ENCODE data around the gene KDM2B. TPM values are rescaled to one million over a fixed set of nuclear protein-coding genes. Genes with fewer than 3 reads are reported as not detected.
"Not testable (repeated sequence)": the region's sequence is repeated elsewhere in the genome, so short reads cannot be mapped to it uniquely, and the experiment has no call there.

The KDM2B gene
- total RNA-seq, 1 donor from 2014 or later, result 29.2 TPM

DNA sequence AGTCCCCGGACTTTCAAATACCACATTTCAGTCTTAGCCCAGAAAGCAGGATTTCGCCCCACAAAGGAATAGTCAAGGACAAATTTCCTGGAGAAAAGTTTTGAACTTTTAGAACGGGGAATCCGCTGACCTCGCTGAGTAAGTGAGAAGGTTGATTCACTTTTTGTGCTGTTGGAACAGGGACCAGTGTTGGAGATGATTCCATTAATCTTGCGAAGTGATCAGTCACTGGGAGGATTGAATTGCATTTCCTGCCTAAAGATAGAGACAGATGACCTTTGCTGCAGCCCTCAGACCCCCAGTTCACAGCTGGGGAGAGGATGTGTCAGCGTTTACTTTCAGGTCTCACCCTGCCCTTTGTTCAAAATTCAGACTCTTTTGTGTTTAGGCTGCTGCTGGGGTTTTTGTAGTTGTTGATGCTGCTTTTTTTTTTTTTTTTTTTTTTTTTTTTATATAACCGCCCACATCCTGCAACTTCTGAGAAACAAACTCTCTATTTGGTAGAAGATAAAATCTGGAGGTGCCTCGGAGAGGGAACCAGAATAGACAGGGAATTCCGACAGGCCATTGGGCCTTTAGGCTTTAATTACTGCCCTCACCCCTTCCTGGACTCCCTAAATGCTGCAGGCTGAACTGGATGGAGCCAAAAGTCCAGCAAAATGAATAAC, 9.8 kb upstream of the KDM2B start:
- DNase-seq (ENCODE audit: extremely low read depth, low read depth, low spot score), result no peak

- not testable (repeated sequence) for DNase-seq (ENCODE audit: extremely low read depth, low read depth, low spot score)
Measured at GRCh38 chr12:121584885-121585284, 4.1 kb upstream of the KDM2B start.

GRCh38 chr12:121583334-121583661, 2.5 kb upstream of the KDM2B start:
- DNase-seq (ENCODE audit: extremely low read depth, low read depth, low spot score), result not testable (repeated sequence)

GRCh38 chr12:121582583-121583333, 1.9 kb upstream of the KDM2B start:
- no peak for DNase-seq (ENCODE audit: extremely low read depth, low read depth, low spot score)

DNA sequence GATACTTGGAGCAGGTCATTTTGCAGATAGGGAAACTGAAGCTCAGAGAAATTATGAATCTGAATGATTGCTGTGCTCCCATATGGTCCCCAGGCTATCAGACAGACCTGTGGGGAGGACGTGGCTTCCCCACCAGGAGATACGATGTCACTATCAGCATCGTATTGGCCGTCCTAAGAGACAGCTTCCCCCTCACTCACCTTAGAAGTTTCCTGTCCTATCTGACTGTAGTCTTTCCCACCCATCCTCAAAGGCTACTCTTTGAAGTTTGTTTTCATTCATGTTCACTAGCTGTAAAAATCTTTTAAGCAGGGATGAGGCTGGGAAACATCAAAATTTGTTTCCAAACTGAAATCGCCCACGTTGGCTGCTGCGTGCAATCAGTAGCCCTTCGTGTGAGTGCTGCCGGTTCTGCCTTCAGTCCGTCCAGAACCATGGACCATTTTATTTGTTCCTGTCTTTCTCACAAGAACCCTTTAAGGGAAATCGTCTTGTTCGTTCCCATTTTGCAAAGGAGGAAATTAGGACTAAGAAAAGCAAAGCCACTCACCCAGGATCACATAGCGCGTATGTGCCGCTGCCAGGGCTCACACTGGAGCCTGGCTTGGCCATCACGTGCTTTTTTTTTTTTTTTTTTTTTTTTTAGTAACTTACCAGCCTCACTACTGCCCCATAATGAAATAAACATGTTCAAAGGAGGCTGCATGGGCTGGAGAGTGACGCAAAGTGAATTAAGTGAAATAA, 1.0 kb upstream of the KDM2B start:
- no peak for DNase-seq (ENCODE audit: extremely low read depth, low read depth, low spot score)

GRCh38 chr12:121579981-121580868, 598 bp downstream of the KDM2B start:
- DNase-seq (ENCODE audit: extremely low read depth, low read depth, low spot score), result no peak

DNA sequence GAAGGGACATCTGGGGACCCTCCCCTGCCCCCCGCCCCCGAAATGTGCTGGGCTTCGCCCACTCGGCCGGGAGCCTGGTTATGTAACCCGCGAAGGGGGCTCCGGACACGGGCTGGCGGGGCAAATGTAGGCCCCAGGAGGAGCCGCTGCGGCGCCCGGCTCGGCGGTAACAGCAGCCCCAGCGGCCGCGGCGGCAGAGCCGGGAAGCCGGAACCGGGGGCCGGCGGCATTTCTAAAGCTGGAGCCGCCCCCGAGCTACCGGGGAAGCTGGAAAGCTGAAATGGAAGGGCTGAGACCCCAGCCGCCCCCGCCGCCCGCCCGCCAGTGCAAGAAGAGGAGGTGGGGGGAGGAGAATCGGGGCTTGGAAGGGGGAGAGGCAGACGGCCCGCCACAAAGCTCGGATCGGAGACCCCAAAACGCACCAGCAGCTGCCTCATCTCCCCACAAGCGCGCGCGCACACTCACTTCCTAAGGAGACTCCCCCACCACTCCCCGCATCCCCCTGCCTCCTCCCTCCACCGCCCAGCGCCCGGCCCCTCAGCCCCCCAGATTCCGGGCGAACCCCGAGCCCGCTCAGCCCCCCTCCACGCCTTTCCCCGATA, 1.5 kb downstream of the KDM2B start:
- DNase-seq (ENCODE audit: extremely low read depth, low read depth, low spot score), result no peak

DNA sequence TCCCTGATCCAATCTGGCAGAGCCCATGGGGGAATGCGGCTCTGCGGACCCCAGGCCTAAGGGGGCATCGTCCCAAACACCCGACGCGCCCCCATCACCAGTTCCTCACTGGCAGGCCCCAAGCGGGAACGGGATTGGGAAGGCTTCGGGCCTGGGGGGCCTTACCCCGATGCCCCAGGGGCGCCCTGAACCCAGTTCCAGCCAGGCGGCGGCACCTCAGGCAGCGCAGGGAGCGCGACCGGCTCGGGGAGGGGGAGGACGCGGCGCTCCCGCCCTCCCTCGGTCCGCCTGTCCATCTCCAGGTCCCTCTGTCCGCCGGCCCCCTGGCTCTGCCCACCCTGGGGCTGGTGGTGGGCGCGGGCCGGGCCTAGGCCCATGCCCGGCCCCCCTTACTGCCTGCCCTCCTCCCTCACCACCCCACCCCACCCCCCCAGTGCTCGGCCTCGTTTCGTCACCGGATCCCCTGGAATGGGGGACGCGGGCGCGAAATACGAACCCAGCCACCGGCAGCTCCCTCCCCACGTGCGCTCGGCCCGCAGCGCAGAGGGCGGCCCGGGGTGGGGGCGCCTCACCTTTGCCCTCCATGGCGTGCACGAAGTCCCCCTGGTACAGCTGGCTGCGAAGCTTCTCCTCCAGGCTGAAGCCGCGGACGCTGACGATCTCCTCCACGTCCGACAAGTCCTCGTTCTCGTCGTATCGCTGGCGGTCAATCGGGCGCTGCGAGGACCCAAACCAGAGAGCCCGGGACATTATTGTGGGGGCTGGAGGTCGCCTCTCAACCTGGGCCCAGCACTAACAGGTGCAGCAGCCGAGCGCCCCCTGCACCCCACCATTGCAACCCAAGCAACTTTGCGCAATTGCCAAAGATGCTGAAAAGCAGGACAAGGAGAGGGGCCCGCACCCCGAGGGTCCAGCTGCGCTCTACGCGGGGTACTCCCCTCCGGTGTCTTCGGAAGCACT, 2.3 kb downstream of the KDM2B start:
- no peak for DNase-seq (ENCODE audit: extremely low read depth, low read depth, low spot score)

- no peak for DNase-seq (ENCODE audit: extremely low read depth, low read depth, low spot score)
Measured at GRCh38 chr12:121577443-121578180, 3.2 kb downstream of the KDM2B start.

DNA sequence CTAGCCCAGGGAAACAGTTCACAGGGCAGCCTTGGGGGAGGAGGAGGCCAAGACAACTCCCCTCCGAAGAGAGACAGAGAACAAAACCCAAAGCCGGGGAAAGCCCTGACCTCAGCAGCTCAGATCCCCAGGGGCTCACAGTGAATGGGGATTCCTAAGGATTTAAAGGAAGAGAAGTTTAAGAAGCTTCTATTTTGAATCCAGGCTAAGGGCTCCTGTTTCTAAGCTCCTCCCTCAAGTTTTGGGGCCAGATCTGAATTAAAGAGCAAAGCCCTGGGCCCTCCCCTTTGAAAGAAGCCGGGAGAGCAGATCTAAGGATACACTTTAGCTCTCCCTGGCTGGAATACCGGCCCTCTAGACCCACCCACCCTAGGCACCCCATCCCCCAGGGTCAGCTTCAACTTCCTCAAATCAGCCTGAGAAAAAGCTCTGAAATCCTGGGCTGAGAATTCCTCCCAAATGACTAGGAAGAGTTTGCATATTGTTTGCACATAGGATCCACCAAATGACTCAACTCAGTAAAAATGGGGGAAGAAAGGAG, 3.9 kb downstream of the KDM2B start:
- DNase-seq (ENCODE audit: extremely low read depth, low read depth, low spot score), result no peak

DNA sequence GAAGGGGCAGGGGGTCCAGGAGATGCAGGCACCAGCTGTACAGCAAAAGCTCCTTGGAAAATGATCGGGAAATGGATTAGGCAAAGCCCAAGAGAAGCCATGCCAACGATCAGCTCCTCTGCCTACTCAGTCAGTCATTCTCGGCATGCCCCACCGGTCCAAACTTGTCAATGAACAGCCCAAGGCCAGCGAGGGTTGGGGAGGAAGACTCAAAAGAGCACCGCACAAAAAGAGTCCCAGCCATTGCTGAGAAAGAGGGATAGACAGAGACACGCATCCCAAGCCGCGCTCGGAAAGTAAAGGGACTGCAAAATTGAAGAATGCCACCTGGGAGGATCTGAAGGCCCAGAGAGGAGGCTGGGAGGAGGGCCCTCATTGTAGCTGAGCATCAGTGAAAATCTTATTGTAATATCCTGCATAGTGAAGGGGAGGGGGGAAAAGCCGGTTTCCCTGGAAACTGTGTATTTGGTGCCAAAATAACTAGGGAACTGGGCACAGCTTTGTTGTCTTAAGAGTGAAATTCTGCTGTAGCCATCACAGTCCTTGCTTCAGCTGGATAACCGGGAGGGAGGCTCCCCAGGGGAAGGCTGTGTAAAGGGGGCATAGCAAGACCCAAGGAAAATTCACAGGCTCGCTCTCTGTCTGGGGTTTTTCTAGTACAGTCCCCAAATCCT, 4.7 kb downstream of the KDM2B start:
- DNase-seq (ENCODE audit: extremely low read depth, low read depth, low spot score), result no peak

DNA sequence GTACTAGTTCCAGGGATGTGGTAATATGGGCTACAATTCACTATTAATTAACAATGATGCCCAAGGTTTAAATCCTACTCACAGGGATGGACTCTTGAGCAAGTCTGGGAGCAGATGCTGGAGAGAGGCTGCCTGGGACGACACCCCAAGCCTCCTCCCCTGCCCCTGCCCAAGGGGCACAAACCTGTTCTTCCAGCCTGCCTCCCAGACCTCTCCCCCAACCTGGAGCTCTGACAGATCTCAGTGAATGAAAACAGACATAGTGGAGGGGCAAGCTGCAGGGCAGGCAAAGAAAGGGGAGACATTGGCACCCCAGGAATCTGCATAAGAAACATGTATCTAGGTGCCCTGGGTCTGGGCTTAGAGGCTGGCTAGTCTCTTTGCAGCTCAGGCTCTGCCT, 5.8 kb downstream of the KDM2B start:
- no peak for DNase-seq (ENCODE audit: extremely low read depth, low read depth, low spot score)

- DNase-seq (ENCODE audit: extremely low read depth, low read depth, low spot score), result no peak
Measured at GRCh38 chr12:121574025-121574424, 6.8 kb downstream of the KDM2B start.

DNA sequence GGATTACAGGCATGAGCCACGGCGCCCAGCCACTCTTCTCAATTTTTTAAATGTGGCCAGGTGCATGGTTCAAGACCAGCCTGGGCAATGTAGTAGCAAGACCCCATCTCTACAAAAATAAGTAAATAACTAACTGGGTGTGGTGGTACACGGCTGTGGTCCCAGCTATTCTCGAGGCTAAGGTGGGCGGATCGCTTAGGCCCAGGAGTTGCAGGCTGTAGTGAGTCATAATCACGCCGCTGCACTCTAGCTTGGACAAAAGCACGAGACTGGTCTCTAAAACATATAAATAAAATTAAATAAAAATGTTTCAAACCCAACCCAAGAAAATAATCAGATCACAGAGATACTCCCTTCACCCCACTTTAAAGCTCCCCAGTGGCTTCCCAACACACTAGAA, 8.9 kb downstream of the KDM2B start:
- DNase-seq (ENCODE audit: extremely low read depth, low read depth, low spot score), result no peak

DNA sequence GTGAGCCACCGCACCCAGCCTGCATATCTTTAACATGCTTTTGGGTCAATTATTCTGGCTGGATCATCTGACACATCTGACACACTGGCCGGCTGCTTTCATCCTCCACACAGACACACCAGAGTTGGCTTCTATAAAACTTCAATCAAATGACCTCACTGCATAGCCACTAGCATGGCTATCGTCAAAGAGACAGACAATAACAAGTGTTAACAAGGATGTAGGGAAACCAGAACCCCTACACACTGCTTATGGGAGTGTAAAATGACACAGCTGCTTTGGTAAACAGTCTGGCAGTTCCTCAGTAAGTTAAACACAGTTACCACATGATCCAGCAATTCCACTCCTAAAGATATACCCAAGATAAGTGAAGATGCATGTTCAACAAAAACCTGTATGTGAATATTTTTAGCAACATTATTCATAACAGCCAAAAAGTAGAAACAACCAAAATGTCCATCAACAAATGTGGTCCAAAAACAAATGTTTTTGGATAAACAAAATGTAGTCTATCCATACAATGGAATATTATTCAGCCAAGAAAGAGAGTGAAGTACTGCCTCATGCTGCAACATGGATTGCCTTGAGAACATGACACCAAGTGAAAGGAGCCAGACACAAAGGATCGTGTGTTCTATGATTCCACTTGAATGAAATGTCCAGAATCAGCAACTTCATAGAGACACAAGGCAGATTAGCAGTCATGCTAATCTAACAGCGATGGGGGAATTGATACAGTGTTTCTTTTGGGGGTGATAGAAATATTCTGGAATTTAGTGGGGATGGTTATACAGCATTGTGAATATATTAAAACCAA, 10.1 kb downstream of the KDM2B start:
- no peak for DNase-seq (ENCODE audit: extremely low read depth, low read depth, low spot score)

GRCh38 chr12:121568971-121569751, 11.7 kb downstream of the KDM2B start:
- DNase-seq (ENCODE audit: extremely low read depth, low read depth, low spot score), result no peak

All from glomerular endothelial cell (primary cell).